GM21786 (cell line): Measurements from ENCODE around the gene ACTR1B.
"Not testable (repeated sequence)": the region's sequence is repeated elsewhere in the genome, so short reads cannot be mapped to it uniquely, and the experiment has no call there.

ENCODE experiments used
- ATAC-seq: cut with Tn5 transposase; IDR thresholded peaks from one replicate; pipeline ENCODE4 v1.9.1; 2021; ENCODE audit not compliant: unreplicated experiment

The ACTR1B gene

DNA sequence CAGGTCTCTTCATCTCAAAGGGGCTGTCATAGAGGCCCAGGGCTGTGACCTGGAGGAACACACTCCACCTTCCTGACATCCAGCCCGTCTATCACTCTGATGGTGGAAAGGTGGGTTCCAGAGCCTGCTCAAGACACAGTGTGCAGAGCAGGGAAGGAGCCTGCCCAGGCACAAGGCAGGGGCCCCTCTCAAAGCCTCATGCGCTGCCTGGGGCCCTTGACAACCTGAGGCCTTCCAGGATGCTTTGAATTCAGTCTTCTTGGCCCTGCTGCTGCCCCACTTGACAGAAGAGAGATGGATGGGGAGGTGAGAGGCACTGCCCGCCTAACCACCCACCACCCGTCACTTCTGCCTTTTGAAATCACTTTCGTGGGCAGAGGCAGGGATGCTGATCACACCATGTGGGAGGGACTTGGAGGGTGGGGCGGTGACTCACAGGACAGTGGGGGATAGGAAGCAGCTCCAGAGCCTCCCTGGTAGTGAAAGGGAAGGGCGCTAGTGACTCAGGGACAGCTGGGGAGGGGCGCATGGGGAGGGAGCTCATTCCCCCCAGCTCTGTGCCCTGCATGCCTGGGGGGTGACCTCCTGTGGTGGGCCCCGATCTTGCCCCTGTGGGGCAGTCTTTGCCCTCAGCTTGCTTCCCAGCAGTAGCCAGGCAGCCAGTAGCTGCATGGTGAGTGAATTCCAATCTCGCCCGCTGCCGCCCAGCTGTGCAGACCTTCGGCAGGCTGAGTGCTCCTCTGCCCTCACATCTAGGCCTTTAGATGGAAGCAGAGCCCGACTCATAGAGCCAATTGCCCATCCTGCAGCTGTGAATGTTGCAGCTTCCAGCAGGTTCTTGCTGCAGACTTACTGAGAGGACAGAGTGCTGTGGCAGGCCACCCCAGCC lies 44.7 kb downstream of the ACTR1B start:
- ATAC-seq = not testable (repeated sequence)

DNA sequence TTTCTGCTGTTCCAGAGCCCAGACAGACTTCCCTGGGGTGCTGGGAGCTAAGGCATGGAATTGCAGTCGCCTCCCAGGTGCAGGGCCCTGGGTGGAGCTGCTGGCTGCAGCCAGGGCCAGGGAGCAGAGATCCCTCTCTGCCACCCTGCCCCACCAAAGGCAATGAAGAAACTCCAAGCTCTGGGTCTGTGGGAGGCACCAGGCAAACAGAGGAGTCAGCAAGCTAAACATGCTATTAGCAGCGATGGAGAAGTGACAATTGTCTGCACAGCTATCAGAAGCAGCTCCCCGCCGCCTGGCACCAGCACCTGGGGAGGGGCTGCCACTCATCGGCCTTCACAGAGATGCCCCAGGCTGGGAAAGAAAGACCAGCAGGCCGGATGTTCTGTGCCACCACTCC lies 45.9 kb downstream of the ACTR1B start:
- no peak for ATAC-seq

DNA sequence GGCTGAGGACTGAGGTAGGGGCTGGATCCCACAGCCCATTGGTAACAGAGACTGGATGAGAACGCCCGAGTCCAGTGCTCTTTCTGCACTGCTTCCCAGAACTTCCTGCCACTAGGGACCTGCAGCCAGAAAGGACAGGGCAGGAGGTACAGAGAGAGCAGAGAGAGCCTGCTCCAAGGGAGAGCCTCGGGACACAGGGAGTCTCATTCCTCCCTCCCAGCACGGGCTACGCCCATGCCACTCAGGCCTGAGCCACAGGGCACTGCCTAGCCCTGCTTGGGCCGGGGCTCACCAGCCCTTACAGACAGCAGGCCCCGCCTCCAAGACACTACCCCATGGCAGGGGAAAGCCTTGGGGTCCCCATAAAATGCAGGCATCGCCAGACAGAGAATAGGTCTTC lies 48.1 kb downstream of the ACTR1B start:
- not testable (repeated sequence) for ATAC-seq

DNA sequence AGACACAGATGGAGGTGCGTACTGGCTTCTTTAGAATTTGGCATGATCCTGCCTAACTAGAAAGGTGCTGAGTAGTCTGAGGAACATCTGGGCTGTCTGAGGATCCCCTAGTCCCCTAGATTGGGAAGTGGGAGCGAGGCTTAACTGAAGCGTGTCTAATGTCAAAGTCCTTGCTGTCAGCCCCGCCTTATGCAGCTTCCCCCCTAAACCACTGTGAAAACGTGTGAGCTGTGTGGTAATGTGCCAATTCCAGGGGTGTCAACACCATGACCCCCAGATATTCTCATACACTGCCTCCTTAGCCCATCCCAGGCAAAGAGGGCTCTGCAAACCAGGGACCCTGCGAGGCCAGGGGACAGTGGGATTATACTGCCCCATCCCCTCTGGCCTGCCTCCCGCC lies 51.9 kb downstream of the ACTR1B start:
- not testable (repeated sequence) for ATAC-seq

DNA sequence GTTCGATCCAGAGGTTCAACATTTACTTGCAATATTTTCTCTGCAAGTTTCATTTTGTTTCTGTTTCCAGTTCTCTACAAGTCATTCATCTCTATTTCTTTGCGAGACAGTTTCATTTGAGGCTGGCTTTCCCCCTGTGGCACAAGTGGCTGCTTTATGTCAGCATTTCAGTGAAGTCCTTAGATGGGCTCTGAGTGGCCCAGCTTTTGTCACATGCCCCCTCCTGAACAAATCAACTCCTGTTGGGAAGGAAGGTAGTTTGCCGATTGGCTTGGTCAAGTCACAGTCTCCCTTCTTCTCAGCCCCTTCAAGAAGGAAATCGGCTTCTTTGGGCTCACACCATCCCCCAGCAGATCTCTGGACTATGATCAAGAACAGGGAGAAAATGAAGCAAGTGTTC lies 55.1 kb downstream of the ACTR1B start:
- ATAC-seq = not testable (repeated sequence)
